A549 (cell line): ENCODE data around the gene TVP23C.
"Not testable (repeated sequence)": the region's sequence is repeated elsewhere in the genome, so short reads cannot be mapped to it uniquely, and the experiment has no call there.

Source experiments
- BHLHE40 ChIP-seq: IDR thresholded peaks from 2 replicates; pipeline ENCODE4 v1.6.1; 2012; ENCODE audit warnings: low read depth, low read length, inconsistent platforms
- CBX8 ChIP-seq: fragments of 200-600 bp; sonication (generic); IDR thresholded peaks from 2 replicates; pipeline ENCODE4 v1.6.1; 2016
- CTCF ChIP-seq: fragments of >200 bp; sonication (Bioruptor Twin); formaldehyde crosslinking; IDR thresholded peaks from 3 replicates; pipeline ENCODE4 v1.5.1; 2016
- ELK1 ChIP-seq: fragments of 150-350 bp; IDR thresholded peaks from 2 replicates; pipeline ENCODE4 v1.6.1; 2014; ENCODE audit warnings: low read depth, mild to moderate bottlenecking, low read length
- FOSB ChIP-seq: fragments of 250-450 bp; sonication (Bioruptor Pico); IDR thresholded peaks from 2 replicates; pipeline ENCODE4 v1.5.0; 2020; ENCODE audit warnings: mild to moderate bottlenecking, moderate library complexity
- HOXB13 ChIP-seq: fragments of 250-450 bp; sonication (Bioruptor Pico); IDR thresholded peaks from 2 replicates; pipeline ENCODE4 v1.5.0; 2020; ENCODE audit warnings: low read depth, mild to moderate bottlenecking, moderate library complexity
- MAFK ChIP-seq: fragments of 450-650 bp; IDR thresholded peaks from 2 replicates; pipeline ENCODE4 v1.6.1; 2014; ENCODE audit not compliant: partially characterized antibody
- MAZ ChIP-seq: fragments of 150-350 bp; IDR thresholded peaks from 2 replicates; pipeline ENCODE4 v1.6.1; 2014; ENCODE audit warnings: antibody characterized with exemption, low read depth, low read length, borderline replicate concordance
- POLR2A ChIP-seq: IDR thresholded peaks from 2 replicates; pipeline ENCODE4 v1.6.1; 2012; ENCODE audit warnings: mild to moderate bottlenecking, low read length
- RAD21 ChIP-seq, 2 experiments: fragments of >200 bp in 1 of 2; sonication (Bioruptor Twin) in 1 of 2; formaldehyde crosslinking in 1 of 2; IDR thresholded peaks in 1 of 2; conservative IDR thresholded peaks in 1 of 2; 2 replicates in 1 of 2; 3 replicates in 1 of 2; pipeline ENCODE4 v1.6.1; 2012 to 2018; ENCODE audit warnings: inconsistent platforms in 1 of 2
- RNF2 ChIP-seq: fragments of 200-600 bp; sonication (generic); IDR thresholded peaks from 2 replicates; pipeline ENCODE4 v1.6.1; 2016; ENCODE audit warnings: low read depth, mild to moderate bottlenecking, antibody characterized with exemption, moderate library complexity, borderline replicate concordance
- SMC3 ChIP-seq: fragments of >200 bp; sonication (Bioruptor Twin); formaldehyde crosslinking; IDR thresholded peaks from 3 replicates; pipeline ENCODE4 v1.6.1; 2018; ENCODE audit warnings: inconsistent platforms
- TP53 ChIP-seq: fragments of 250-450 bp; sonication (Bioruptor Pico); IDR thresholded peaks from 2 replicates; pipeline ENCODE4 v1.5.0; 2021; ENCODE audit warnings: mild to moderate bottlenecking, moderate library complexity

GRCh38 chr17:15583313-15583712, 20.0 kb upstream of the TVP23C start:
- not testable (repeated sequence) for TF ChIP-seq CTCF; HOXB13 (CRISPR knock-in tag); POLR2A; CBX8; RNF2; RAD21 (conservative IDR thresholded peaks at IDR 0.05 in 1 of 2, IDR thresholded peaks at IDR 0.05 in 1 of 2); MAFK; ELK1; FOSB (CRISPR knock-in tag); TP53; MAZ; BHLHE40; SMC3
